Gastrocnemius medialis (tissue), 4 donors: ENCODE data around the gene LZTR1.

Source experiments
- POLR2A ChIP-seq, 2 donors: fragments of 450-650 bp; IDR thresholded peaks; one replicate each; pipeline ENCODE4 v1.6.1; 2017; ENCODE audit warnings: antibody characterized with exemption in 2 of 2, mild to moderate bottlenecking in 2 of 2, moderate library complexity in 2 of 2
- TF ChIP-seq, protein P1 (sequence below), 5 experiments: fragments of 450-650 bp in 3 of 5; fragments of 200-600 bp in 2 of 5; sonication (generic) in 2 of 5; IDR thresholded peaks in 4 of 5; conservative IDR thresholded peaks in 1 of 5; 1 replicate in 4 of 5; 2 replicates in 1 of 5; pipeline ENCODE4 v1.5.1; 2016 to 2019; ENCODE audit warnings: antibody characterized with exemption in 5 of 5, mild to moderate bottlenecking in 3 of 5, moderate library complexity in 3 of 5

DNA sequence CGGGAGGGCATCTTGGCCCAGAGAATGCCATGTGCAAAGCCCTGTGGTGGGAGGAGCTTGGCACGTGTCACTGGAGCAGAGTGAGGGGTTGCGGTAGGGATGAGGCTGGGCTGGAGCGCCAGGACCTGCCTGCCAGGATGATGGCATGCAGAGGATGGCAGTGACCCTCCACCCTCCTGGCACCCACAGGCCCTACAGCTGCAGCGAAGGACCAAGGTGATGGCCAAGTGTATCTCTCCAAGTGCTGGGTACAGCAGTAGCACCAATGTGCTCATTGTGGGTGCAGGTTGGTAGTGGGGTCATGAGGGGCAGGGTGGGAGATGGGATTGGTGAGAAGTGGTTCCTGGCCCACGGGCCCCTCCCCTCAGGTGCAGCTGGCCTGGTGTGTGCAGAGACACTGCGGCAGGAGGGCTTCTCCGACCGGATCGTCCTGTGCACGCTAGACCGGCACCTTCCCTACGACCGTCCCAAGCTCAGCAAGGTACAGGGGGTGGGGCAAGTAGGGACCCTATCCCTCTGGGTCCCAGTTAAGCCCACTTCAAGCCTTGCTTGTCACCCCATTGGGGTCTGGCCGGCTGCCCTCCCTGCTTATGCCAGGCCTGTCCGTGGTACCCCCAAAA, 7.7 kb upstream of the LZTR1 start:
- TF ChIP-seq, protein P1, sequence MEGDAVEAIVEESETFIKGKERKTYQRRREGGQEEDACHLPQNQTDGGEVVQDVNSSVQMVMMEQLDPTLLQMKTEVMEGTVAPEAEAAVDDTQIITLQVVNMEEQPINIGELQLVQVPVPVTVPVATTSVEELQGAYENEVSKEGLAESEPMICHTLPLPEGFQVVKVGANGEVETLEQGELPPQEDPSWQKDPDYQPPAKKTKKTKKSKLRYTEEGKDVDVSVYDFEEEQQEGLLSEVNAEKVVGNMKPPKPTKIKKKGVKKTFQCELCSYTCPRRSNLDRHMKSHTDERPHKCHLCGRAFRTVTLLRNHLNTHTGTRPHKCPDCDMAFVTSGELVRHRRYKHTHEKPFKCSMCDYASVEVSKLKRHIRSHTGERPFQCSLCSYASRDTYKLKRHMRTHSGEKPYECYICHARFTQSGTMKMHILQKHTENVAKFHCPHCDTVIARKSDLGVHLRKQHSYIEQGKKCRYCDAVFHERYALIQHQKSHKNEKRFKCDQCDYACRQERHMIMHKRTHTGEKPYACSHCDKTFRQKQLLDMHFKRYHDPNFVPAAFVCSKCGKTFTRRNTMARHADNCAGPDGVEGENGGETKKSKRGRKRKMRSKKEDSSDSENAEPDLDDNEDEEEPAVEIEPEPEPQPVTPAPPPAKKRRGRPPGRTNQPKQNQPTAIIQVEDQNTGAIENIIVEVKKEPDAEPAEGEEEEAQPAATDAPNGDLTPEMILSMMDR (IDR thresholded peaks at IDR 0.05 in 4 of 5, conservative IDR thresholded peaks at IDR 0.05 in 1 of 5), result no peak
- TF ChIP-seq POLR2A (IDR thresholded peaks at IDR 0.05), result no peak
